ENCODE data around the gene ATG16L1.

The ATG16L1 gene

DNA sequence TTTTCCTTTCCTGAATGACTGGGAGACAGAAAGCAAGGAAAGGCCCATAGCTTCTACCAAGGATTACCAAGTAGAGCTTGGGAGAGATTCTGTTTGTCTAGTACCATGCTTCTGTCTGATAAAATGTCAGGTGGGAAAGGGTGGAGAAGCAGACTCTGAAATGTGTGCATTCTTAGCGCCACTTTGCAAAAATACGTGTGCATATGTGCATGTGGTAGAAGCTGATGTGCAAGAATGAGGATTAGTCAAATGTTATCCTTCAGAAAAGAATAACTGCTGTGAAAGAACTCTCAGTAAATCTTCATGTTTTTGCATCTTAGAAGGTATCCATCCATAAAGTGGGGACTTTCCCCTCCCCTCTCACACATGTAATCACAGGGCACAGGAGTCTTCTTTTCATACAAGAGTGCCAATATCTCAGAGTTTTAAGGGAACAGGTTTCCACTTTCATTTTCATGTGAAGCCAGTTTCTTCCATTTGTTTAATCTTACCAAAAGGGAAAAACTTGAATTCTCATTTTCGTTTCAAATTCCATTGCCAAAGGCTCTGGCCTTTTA lies 87.4 kb downstream of the ATG16L1 start:
- TF ChIP-seq ZFX (IDR thresholded peaks at IDR 0.05; ENCODE audit: borderline replicate concordance): no peak
- TF ChIP-seq, protein P1, sequence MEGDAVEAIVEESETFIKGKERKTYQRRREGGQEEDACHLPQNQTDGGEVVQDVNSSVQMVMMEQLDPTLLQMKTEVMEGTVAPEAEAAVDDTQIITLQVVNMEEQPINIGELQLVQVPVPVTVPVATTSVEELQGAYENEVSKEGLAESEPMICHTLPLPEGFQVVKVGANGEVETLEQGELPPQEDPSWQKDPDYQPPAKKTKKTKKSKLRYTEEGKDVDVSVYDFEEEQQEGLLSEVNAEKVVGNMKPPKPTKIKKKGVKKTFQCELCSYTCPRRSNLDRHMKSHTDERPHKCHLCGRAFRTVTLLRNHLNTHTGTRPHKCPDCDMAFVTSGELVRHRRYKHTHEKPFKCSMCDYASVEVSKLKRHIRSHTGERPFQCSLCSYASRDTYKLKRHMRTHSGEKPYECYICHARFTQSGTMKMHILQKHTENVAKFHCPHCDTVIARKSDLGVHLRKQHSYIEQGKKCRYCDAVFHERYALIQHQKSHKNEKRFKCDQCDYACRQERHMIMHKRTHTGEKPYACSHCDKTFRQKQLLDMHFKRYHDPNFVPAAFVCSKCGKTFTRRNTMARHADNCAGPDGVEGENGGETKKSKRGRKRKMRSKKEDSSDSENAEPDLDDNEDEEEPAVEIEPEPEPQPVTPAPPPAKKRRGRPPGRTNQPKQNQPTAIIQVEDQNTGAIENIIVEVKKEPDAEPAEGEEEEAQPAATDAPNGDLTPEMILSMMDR (IDR thresholded peaks at IDR 0.05): no peak
- H3K27ac ChIP-seq: no peak overlapping the region

- TF ChIP-seq ZFX (IDR thresholded peaks at IDR 0.05; ENCODE audit: borderline replicate concordance): no peak
- TF ChIP-seq, protein P1 (IDR thresholded peaks at IDR 0.05): no peak
- H3K27ac ChIP-seq: no peak overlapping the region
Measured at GRCh38 chr2:233339427-233339826, 88.0 kb downstream of the ATG16L1 start.

GRCh38 chr2:233341296-233341695 lies 89.8 kb downstream of the ATG16L1 start:
- no peak for TF ChIP-seq ZFX (IDR thresholded peaks at IDR 0.05; ENCODE audit: borderline replicate concordance)
- TF ChIP-seq, protein P1 (IDR thresholded peaks at IDR 0.05): no peak
- H3K27ac ChIP-seq: no peak overlapping the region

DNA sequence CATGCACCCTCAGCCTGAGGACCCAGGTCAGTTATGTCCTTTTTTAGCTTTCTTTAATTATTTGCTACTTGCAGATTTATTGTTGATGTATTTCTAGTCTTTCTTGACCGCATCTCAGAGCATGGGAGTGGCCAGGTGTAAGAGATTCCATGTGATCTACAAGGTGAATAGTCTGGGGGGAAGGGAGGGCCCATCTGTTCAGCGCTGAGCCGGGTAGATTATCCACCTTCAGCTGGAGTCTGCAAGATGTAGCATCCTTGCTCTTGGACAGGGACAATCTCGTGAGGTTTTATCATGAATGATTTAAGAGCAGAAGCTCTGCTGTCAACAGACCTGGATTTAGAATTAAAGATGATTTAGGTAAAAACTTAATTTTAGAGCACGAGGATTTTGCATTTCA lies 90.8 kb downstream of the ATG16L1 start:
- no peak for TF ChIP-seq ZFX (IDR thresholded peaks at IDR 0.05; ENCODE audit: borderline replicate concordance)
- TF ChIP-seq, protein P1 (IDR thresholded peaks at IDR 0.05): no peak
- no peak overlapping the region for H3K27ac ChIP-seq

GRCh38 chr2:233343171-233343705 lies 91.8 kb downstream of the ATG16L1 start:
- TF ChIP-seq ZFX (IDR thresholded peaks at IDR 0.05; ENCODE audit: borderline replicate concordance): no peak
- TF ChIP-seq, protein P1 (IDR thresholded peaks at IDR 0.05): no peak
- H3K27ac ChIP-seq: no peak overlapping the region
